HepG2 (cell line): ENCODE data around the gene IL17RC. TPM values are rescaled to one million over a fixed set of nuclear protein-coding genes. Genes with fewer than 3 reads are reported as not detected.
A peak's percentile ranks its signal among the peaks of the same experiment; 100 is the strongest.

Experiments
- BCLAF1 ChIP-seq: fragments of 450-650 bp; IDR thresholded peaks from 2 replicates; pipeline ENCODE4 v1.6.1; 2017; ENCODE audit warnings: mild to moderate bottlenecking
- CCDC6 ChIP-seq: sonication (generic); formaldehyde crosslinking; IDR thresholded peaks from 2 replicates; pipeline ENCODE4 v1.8.1; 2022; ENCODE audit warnings: mild to moderate bottlenecking, missing genetic modification reagents, moderate library complexity
- EZH2 ChIP-seq: conservative IDR thresholded peaks from 2 replicates; pipeline ENCODE4 v1.6.1; 2012; ENCODE audit warnings: mild to moderate bottlenecking, low read depth, low read length, moderate library complexity
- MIXL1 ChIP-seq: IDR thresholded peaks from 2 replicates; pipeline ENCODE4 v1.6.1; 2016
- MYC ChIP-seq: sonication (generic); formaldehyde crosslinking; IDR thresholded peaks from 2 replicates; pipeline ENCODE4 v1.9.0; 2021; ENCODE audit warnings: missing genetic modification reagents, borderline replicate concordance
- NFKBIZ ChIP-seq: IDR thresholded peaks from 2 replicates; pipeline ENCODE4 v1.6.1; 2018; ENCODE audit warnings: missing genetic modification reagents, missing compliant biosample characterization
- RNF219 ChIP-seq: sonication (generic); formaldehyde crosslinking; IDR thresholded peaks from 2 replicates; pipeline ENCODE4 v1.5.0; 2020; ENCODE audit warnings: mild to moderate bottlenecking, missing genetic modification reagents
- TCF7 ChIP-seq: sonication (generic); IDR thresholded peaks from 2 replicates; pipeline ENCODE4 v1.6.1; 2016; ENCODE audit warnings: antibody characterized with exemption, low read depth
- USF2 ChIP-seq, 2 experiments: sonication (generic) in 1 of 2; formaldehyde crosslinking in 1 of 2; IDR thresholded peaks; 2 replicates each; pipeline versions ENCODE4 v1.5.1 to v1.6.1; 2011 to 2020; ENCODE audit warnings: borderline replicate concordance in 1 of 2, low read depth in 1 of 2, low read length in 1 of 2, mild to moderate bottlenecking in 1 of 2, missing genetic modification reagents in 1 of 2, moderate library complexity in 1 of 2
- ZFP91 ChIP-seq: sonication (generic); formaldehyde crosslinking; IDR thresholded peaks from 2 replicates; pipeline ENCODE4 v1.9.0; 2022; ENCODE audit warnings: missing genetic modification reagents, mild to moderate bottlenecking, borderline replicate concordance
- ZNF260 ChIP-seq: sonication (generic); formaldehyde crosslinking; IDR thresholded peaks from 2 replicates; pipeline ENCODE4 v1.4.0; 2020; ENCODE audit warnings: missing genetic modification reagents, low read depth, mild to moderate bottlenecking, borderline replicate concordance
- ZNF317 ChIP-seq: sonication (generic); formaldehyde crosslinking; IDR thresholded peaks from 2 replicates; pipeline ENCODE4 v1.5.0; 2020; ENCODE audit warnings: mild to moderate bottlenecking, missing genetic modification reagents
- ZNF414 ChIP-seq: sonication (generic); formaldehyde crosslinking; IDR thresholded peaks from 2 replicates; pipeline ENCODE4 v1.5.0; 2020; ENCODE audit warnings: missing genetic modification reagents
- ZNF567 ChIP-seq: sonication (generic); formaldehyde crosslinking; IDR thresholded peaks from 2 replicates; pipeline ENCODE4 v1.8.1; 2023; ENCODE audit warnings: mild to moderate bottlenecking, missing genetic modification reagents, borderline replicate concordance
- ZNF577 ChIP-seq: sonication (generic); formaldehyde crosslinking; IDR thresholded peaks from 2 replicates; pipeline ENCODE4 v1.4.0; 2020; ENCODE audit warnings: mild to moderate bottlenecking, low read depth, missing genetic modification reagents, borderline replicate concordance
- ZNF720 ChIP-seq: sonication (generic); formaldehyde crosslinking; IDR thresholded peaks from 2 replicates; pipeline ENCODE4 v1.4.0; 2020; ENCODE audit warnings: missing genetic modification reagents
- ZNF790 ChIP-seq: sonication (generic); formaldehyde crosslinking; IDR thresholded peaks from 2 replicates; pipeline ENCODE4 v1.8.0; 2022; ENCODE audit warnings: missing genetic modification reagents, mild to moderate bottlenecking, borderline replicate concordance
- polyA plus RNA-seq, 8 experiments: library from polyadenylated mRNA; depleted of rRNA in 3 of 8; stranded (reverse) in 7 of 8; unstranded in 1 of 8; fragments of >200 nt; fragmentation: Illumina TruSeq in 4 of 8; extraction: Trizol in 4 of 8; gene quantifications; 2 replicates each; pipeline versions ENCODE4 v1.2.1 to v1.2.3, GENCODE V29; 2011 to 2016; ENCODE audit warnings: low read depth in 4 of 8, missing spikeins in 1 of 8, mixed read lengths in 1 of 8; ENCODE audit not compliant: insufficient read depth in 1 of 8
- total RNA-seq, 5 experiments: library from RNA; depleted of rRNA; stranded (reverse); fragments of >200 nt; fragmentation: Illumina TruSeq; extraction: Trizol; gene quantifications; 2 replicates each; pipeline ENCODE4 v1.2.3, GENCODE V29; 2016; ENCODE audit warnings: low read depth in 1 of 5

IL17RC gene
- total and polyA plus RNA-seq, 2 of the 13 experiments (the other 11 are each of a cell fraction or from before 2014, with no cell fraction given): 20.7 to 24.0 TPM

GRCh38 chr3:9946112-9947024 is 29.5 kb downstream of the IL17RC start (continued):
- TF ChIP-seq ZNF567 (CRISPR knock-in tag) (0 out of 2 replicates have a peak, but pooled peaks have one; percentile 59), RNF219 (CRISPR knock-in tag) (0 out of 2 replicates have a peak, but pooled peaks have one; percentile 44), ZFP91 (CRISPR knock-in tag) (peak; percentile 92), NFKBIZ (peak; percentile 23; the same call in 1 of the 2 replicates), ZNF720 (CRISPR knock-in tag) (no peak), ZNF260 (CRISPR knock-in tag) (no peak), CCDC6 (CRISPR knock-in tag) (peak; percentile 90), MYC (CRISPR knock-in tag) (peak; percentile 85), EZH2 (no peak), MIXL1 (CRISPR knock-in tag) (0 out of 2 replicates have a peak, but pooled peaks have one; percentile 24), ZNF790 (CRISPR knock-in tag) (0 out of 2 replicates have a peak, but pooled peaks have one; percentile 3), ZNF317 (no peak), ZNF577 (CRISPR knock-in tag) (no peak), USF2 (IDR thresholded peaks at IDR 0.05; ENCODE audit: low read depth, low read length) (no peak), USF2 (CRISPR knock-in tag; IDR thresholded peaks at IDR 0.05; ENCODE audit: borderline replicate concordance) (no peak; the same call in 1 of the 2 replicates), BCLAF1 (no peak), ZNF414 (CRISPR knock-in tag) (peak; percentile 60; the same call in 1 of the 2 replicates), TCF7 (no peak)
